ENCODE measurements around the gene COG4.
"Not testable (repeated sequence)": the region's sequence is repeated elsewhere in the genome, so short reads cannot be mapped to it uniquely, and the experiment has no call there.

COG4 gene

DNA sequence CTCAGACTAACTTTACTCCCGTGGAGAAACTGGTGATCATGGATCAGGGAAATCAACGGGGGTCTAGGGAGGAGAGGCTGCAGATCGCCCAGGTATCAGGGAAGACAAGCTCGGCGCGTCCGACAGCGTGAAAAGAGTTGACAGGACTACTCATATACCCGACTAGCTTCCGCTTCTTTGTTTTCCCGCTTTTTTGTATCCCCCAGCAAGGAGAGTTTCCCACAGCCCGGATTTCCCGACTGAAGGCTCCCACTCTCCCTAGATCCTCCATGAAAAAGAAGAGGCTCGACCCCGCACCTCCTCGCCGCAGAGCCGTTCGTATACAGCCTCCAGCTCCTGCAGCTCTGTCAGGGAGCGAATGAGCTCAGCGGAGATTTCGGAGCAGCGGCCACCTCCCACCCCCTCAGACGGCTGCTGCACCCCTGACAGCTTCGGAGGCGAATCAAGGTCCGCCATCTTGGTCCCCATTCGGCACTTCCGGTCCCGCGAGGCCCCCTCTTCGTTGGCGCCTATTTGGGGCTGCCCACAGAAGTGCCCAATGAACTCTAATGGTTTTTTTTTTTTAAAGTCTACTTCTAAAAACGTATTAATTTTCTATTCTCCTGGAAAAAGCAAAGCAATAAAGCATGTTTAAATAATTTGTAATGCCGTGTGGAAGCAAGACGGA, at the start of gene COG4:
TSS of gene COG4 (minus strand) at position 479 of the 667 bp plus-strand sequence. CDS start at position 468, 11 bp downstream.
- peak; percentile 90 to 92 for DNase-seq

GRCh38 chr16:70572926-70573270, 49.5 kb upstream of the COG4 start:
- DNase-seq: no peak

- no peak for DNase-seq
Observed at GRCh38 chr16:70572050-70572925, 48.9 kb upstream of the COG4 start.

GRCh38 chr16:70571623-70572022, 48.3 kb upstream of the COG4 start:
- DNase-seq: no peak

DNA sequence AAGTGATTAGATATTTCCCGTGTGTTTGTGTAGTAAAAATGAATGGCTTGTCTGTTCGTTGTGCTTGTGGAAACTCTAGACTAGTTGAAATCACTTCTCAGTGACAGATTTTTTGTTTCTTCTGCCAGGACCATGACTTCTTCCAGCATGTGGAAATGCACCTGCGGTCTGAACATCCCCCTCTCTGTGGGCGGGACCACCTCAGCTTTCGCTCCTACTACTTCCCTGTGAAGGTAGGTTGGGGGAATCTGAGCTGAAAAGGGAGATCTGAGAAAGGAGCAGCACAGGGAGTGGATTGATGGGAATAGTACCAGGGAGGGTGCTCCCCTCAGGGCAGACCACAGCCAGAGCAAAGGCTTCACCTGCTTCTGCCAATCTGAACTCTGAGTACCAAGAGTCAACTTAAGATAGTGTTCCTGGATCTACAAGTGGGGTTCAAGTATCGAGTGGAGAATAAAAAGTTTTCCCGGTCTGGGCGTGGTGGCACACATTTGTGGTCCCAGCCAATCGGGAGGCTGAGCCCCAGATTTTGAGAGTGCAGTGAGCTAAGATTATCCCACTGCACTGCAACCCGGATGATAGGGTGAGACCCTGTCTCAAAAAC, 47.7 kb upstream of the COG4 start:
- no peak for DNase-seq

DNA sequence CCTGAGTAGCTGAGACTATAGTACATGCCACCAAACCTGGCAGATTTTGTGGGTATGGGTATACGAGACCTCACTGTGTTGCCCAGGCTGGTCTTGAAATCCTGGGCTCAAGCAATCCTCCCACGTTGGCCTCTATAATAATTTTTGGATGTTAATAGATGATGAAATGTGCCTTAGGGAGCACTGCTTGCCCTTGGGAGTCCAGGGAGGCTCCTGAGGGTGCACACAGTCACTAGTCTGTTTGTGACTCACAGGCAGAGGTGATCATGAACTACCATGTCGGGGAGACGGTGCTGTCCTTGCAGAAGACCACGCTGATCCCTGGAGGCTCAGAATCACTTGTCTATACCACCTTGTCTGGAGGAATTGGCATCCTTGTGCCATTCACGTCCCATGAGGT, 46.4 kb upstream of the COG4 start:
- DNase-seq: no peak

- DNase-seq: no peak
Observed at GRCh38 chr16:70568601-70569237, 45.4 kb upstream of the COG4 start.

DNA sequence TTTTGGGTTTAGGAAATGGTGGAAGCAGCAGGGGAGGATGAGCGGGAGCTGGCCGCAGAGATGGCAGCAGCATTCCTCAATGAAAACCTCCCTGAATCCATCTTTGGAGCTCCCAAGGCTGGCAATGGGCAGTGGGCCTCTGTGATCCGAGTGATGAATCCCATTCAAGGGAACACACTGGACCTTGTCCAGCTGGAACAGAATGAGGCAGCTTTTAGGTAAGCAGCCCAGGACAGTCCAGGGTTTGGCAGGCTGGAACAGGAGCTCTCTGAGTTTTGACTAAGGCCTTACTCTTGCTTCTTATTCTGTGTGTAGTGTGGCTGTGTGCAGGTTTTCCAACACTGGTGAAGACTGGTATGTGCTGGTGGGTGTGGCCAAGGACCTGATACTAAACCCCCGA, 41.7 kb upstream of the COG4 start:
- no peak for DNase-seq

DNA sequence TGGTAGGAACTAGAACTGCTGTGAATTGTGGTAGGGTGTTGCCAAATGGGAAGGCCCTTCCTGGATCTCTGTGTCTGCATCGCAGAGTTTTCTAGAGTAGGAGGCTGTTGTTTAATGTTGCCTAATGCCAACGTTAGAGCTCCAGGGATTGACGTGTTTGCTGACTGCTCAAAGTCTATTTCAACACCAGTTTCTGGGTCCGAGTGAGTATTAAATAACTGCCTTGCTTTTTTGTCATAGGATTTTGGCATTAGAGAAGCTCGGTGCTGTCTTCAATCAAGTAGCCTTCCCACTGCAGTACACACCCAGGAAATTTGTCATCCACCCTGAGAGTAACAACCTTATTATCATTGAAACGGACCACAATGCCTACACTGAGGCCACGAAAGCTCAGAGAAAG, 40.3 kb upstream of the COG4 start:
- DNase-seq: no peak

- DNase-seq: no peak
Observed at GRCh38 chr16:70561623-70562022, 38.3 kb upstream of the COG4 start.

GRCh38 chr16:70556063-70556462, 32.7 kb upstream of the COG4 start:
- no peak for DNase-seq

DNA sequence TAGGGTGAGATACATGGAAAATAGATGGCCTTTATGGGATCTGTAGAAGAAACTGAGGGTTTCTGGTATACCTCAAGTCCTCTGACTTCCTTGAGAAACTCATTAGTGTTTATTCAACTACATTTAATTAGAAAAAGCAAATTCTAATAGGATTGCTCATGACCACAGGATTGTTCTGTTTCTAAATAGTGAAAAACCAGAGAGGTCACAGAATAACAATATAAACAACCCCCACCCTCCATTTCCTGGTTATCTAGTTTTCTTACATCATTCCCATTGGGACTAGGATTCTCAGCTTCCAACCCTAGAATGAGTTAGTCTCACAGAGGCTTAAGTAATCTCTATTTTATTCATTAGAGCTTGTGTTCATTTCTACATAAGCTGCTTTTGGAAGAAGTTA, 30.3 kb upstream of the COG4 start:
- no peak for DNase-seq

DNA sequence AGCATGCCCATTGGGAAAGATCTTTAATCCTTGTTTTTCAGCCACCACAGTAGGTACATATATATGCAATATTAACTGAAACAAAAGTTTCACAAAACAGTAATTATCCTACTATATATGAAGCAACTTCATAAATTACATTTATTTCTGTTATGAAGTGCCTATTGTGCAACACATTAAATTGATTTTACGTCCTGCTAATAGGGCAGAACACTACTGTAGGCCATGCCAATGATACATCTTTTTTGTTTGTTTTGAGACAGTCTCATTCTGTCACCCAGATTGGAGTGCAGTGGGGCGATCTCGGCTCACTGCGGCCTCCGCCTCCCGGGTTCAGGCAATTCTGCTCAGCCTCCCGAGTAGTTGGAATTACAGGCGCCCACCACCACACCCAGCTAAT, 29.3 kb upstream of the COG4 start:
- DNase-seq: no peak

DNA sequence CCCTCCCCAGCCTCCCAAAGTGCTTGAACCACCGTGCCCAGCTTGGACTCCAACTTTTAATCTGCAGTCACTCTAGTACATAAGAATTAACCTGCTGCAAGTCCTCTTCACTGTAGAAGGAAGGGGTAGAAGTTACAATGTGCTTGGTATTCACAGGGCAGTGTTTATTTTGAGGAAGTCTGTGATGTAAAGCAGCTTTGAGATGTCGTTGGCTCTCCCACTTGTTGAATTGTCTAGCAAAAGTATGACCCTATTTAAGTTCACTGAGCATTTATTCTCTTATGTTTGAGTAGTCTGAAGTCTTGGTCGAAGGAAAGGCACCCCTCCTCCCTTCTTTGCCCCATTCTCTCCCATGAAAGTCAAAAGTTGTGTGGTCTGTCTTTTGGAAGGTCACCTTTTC, 28.4 kb upstream of the COG4 start:
- no peak for DNase-seq

GRCh38 chr16:70550082-70550481, 26.7 kb upstream of the COG4 start:
- DNase-seq: no peak

DNA sequence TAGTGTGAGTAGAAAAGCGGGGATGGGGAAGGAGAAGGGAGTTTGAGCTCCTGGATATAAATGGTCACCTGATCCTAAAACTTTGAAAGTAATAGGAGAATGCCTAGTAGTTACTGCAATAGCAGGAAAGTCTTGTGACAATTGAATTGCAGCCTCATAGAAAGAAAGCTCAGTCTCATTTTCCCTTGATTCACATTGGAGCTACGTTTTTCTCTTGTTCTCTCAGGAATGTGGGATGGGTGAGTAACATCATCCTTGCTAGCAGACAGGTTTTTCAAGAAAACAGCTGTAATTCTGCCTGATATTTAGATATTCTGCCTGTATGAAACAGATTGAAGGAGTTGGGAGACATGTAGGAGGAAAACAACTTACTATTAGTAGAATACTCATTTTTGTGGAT, 25.6 kb upstream of the COG4 start:
- no peak for DNase-seq

DNA sequence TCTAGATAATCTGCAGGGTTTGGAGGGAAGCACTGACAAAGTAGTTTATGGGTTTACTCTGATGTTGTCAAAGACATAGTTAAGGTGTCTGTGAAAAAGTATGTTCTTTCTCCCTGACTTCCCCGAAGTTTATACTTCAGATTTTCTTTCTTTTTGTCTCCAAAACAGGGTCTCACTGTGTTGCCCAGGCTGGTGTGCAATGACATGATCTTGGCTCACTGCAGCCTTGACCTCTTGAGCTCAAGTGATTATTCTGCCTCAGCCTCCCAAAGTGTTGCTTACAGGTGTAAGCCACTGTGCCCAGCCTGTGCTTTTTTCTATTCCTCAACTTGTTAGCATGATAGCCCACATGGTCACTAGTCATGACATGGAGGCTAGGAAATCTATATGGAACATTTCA, 21.2 kb upstream of the COG4 start:
- DNase-seq: no peak

DNA sequence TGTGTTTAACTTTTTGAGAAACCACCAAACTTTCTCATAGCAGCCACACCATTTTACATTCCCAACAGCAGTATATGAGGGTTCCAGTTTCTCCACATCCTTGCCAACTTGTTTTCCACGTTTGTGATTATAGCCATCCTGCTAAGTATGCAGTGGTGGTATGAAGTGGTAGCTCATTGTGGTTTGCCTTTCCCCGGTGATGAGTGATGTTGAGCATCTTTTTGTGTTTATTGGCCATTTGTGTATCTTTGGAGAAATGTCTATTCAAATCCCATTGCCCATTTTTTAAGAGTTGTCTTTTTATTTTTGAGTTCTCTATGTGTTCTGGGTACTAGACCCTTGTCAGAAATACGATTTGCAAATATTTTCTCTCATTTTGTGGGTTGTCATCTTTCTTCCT, 17.6 kb upstream of the COG4 start:
- no peak for DNase-seq

DNA sequence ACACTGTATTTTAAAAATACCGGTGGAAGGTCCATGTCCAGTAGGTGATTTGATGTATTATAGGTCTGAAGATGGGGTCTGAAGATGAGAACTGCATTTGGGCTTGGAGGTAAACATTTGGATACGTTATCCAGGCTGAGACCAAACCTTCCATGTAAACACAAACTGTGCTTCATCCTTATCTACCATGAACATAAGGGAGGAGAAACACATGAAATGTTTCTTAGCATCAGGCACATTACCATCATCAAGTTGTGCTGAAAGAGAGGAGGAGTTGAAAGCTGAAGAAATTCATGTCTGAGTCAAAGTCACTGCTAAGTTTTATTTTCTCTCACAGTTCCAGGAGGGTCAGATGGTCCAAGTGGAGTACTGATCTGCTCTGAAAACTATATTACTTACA, 11.6 kb upstream of the COG4 start:
- DNase-seq: no peak

- DNase-seq: not testable (repeated sequence)
Observed at GRCh38 chr16:70529954-70530353, 6.6 kb upstream of the COG4 start.

DNA sequence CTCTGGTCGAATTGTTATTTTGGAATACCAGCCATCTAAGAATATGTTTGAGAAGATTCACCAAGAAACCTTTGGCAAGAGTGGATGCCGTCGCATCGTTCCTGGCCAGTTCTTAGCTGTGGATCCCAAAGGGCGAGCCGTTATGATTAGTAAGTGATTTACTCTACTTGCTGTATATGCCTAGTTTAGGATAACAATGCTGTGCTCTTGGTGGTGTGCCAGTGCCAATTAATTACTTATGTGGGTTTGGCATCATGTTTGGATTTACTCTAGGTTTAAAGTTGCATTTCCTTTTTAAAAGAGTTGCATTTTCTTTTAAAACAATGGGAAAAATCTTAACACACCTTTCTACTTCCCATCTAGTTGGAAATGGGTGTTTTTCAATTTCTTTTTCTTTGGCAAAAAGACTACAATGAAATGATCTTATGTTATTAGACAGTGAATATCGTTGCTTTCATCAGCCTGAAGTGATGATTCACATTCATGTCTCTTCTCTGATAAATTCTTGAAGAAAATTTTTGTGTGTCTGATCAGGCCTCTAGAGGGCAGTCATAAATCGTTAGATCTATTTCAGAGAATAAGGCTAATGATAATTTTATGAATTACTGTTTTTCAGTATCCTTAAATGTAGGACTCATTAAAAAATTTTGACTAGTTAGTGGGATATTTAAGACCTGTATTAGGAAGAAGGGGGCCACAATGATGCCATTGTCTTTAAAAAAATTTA, 5.9 kb upstream of the COG4 start:
- DNase-seq: peak in 1 of 2 donors; percentile 18

- no peak for DNase-seq
Observed at GRCh38 chr16:70527315-70527996, 4.1 kb upstream of the COG4 start.
